HG03025 (cell line): Measurements from ENCODE around the gene B3GALNT1.
A peak's percentile ranks its signal among the peaks of the same experiment; 100 is the strongest.

ENCODE experiments used
- ATAC-seq: cut with Tn5 transposase; IDR thresholded peaks from one replicate; pipeline ENCODE4 v1.9.1; 2021; ENCODE audit warnings: mild to moderate bottlenecking, moderate library complexity; ENCODE audit not compliant: unreplicated experiment, low FRiP score

B3GALNT1 gene

DNA sequence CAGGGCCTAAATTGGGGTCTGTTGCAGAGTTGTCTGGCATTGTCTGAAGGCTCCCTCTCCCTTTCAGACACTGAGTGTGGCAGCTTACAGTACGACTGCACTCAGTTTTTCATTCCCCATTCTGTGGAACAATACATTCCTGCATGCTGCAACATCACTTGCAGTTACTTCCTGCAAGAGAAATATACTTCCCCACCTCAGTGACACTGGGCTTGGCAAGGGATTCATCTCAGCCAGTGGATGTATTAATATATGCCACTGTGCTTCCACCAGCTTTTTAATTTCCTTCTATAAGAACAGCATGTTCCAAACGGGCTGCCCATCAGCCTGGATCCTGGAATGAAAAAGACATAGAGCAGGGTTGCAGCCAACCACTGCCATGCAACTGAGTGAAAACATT is 23.1 kb downstream of the B3GALNT1 start:
- no peak for ATAC-seq

DNA sequence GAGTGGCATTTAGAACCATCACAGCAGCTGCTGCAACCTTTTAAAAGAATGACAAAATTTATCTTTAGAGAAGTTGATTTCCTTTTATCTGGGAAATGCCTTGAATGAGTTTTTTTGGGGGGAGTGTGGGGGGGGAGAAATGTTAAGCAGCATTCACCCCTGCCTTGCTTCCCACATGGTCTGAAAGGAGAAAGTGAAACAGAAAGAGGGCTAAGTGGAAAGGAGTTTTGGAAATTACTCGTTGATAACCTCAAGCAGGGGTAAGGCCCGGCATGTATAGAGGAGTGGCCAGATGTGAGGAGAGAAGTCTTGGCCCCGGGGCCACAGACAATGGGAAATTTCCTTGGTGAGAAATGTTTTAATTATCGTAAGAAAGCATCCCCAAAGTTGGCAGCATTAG is 23.5 kb downstream of the B3GALNT1 start:
- peak; percentile 70 for ATAC-seq

DNA sequence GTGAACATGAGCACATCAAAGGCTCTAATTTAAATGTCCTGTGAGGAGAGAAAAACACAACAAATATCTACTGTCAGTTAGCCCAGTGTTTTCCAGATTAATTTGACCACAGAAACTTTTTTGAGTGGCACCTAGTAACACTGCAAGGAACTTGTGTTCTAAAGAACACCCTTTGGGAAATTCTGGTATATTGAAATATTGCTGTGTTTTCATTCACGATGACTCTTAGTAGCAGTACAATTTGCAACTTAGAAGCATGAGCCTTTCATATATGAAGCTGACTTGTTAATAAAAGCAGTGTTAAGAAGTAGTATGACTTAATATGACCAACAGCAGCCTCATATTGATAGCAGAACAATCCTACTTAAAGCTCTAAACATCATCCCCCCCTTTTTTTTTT is 32.0 kb downstream of the B3GALNT1 start:
- no peak for ATAC-seq

DNA sequence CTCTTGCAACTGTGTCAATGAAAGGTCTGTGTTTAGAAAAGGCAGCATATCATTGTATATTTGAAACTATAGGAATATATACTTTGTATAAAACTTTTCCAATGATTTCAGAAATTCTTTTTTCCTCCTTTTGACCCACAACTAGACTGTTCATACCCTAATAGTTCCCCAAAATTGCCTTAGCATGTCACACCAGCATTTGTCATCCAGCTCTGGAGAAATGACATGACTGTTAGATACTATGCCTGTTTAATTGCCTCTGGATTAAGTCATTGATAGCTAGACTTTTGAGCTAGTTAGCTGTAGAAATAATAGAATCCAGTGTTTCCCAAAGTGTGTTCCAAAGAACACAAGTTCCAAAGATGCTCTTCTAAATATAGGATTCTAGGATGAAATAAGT is 32.4 kb downstream of the B3GALNT1 start:
- ATAC-seq = no peak

DNA sequence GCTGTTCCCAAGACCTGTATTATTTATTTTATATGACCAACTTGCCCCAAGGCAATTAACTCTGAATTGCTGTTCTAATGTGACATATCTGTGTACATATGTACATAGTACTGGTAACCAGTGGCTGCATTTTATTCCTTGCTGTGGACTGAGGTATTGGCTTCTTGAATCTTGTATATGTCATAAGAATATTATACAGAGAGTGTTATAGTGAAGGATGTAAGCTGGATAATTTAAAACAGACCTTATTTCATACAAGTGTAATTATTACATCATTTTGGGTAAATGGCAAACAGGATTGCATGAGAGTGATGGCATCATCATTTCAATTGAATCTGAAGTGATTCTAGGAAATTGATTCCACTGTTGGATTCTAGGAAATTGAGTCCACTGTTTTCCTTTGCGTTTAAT is 32.9 kb downstream of the B3GALNT1 start:
- ATAC-seq = no peak

DNA sequence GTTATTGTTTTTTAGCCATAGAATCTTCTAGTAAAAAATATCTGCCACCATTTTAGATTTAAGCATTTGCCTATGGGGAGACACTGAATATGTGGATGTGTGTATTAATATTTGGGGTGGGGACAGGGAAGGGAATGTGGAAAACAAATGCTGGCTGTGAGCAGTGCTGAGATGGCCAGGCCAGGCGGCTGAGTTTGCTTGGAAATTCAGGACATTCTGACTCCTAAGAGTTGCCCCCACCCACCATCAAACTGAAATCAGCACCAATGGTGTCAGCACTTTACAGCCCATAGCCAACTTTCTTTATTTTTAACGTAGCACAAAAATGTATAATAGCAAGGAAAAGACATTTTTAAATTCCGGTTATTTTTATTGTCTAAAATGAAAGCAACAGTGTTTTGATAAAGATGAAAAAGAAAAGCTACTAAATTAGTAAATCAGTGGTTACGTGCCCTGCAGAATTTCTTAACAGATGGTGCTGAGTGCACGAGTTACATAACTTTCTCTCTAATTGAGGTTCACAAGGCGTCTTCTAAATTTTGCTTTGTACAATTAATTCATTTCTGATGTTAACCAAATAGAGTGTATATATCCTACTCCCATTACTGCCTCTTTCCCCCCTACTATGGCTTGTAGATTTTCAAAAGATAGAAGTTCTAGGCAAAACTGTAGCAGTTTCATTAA is 34.0 kb downstream of the B3GALNT1 start:
- ATAC-seq = no peak

DNA sequence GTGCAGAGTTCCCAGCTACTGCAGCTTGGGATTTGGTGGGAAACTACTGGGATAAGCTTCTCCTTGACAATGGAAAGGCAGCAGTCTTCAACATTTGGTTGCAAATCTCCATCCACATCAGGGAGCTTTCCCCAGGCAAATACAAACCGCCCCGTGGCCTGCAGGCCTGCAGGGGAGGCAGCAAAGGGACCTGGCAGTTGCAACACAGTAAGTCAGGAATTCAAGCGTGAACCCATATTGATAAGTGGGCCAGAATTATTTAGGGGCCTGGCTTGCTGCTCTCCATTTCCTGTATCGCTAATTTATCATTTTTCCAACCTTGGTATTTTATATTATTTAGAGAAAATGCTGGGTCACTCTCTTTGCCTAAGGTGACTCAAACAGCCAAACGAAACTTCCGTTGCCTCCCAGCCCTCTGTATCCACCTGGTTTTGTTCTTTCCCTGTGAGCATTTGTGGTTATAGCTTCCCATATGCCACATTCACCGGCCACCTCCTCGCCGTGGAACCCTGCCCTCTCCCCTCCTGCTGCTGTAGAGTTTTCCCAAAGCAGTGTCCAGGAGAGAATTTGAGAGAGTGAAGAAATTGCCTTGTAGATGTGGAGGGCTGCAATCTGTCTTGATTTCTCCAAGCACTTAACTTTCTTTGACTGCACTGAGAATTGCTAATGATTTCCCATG is 34.8 kb downstream of the B3GALNT1 start:
- no peak for ATAC-seq

DNA sequence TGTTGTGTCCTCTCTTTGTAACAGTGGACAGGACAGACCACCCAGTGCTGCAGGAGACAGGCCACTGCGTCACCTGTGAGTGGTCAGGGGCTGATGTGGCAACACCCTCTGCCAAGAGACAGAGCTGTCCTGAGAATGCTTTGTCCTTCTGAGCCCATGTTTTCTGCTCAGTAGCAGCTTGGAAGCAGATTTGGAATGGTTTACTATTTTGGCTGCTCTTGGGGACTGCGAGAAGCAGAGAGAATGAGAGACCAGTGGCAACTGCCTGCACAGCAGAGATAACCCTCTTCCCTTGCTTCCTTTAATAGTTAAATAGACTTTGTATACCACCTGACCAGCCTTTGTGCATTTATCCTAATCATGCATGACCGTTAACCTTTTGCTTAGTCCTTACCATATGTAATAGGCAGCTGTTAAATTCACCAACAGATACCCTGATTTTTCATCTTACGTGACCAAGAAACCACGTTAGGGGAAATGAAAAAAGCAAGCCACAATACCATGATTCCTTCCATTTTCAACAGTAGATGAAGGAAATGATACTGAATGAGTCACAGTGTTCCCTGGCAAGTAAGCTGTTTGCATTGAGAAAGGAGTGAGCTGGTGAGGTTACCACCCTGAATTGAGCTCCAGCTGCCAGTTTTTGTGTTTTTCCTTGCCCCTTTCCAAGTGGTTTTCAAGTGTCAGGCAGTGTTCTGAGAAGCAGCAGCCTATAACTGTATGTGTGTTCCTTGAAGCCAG is 35.5 kb downstream of the B3GALNT1 start:
- ATAC-seq = peak; percentile 93

DNA sequence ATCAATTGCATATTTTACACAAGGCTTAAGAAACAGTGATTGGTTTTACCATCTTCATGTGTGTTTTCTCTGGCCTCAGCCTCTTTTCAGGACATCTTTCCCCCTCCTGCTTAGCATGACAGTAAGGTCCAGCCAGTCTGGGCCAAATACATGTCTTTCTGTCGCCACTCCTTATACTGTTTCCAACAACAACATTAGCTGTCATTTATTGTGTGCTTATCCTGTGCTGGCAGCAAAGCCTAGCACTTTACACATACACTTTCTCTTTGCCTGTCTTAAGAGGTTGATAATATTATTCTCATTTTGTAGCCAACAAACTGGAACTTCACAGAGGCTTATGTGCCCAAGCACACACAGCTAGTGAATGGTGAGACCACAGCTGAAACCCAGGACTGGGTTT is 37.8 kb downstream of the B3GALNT1 start:
- no peak for ATAC-seq

DNA sequence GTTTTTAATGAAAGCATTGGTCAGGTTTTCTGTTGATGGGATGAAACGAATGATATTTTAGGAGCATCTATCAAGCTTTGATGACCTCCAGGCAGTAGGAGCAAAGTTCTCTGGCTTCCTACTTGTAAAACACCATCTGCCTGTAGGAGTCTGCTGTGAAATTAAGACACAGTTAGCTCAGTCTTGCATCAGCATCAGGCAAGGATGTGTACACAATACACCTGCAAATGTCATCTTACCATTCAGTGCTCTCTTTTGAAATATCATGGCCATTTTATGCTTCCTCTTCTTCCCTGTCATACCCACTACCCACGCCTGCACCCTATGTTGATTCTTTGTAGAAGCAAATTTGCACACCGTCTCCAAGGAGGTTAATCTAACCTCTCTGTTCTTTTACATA is 38.2 kb downstream of the B3GALNT1 start:
- ATAC-seq = no peak

DNA sequence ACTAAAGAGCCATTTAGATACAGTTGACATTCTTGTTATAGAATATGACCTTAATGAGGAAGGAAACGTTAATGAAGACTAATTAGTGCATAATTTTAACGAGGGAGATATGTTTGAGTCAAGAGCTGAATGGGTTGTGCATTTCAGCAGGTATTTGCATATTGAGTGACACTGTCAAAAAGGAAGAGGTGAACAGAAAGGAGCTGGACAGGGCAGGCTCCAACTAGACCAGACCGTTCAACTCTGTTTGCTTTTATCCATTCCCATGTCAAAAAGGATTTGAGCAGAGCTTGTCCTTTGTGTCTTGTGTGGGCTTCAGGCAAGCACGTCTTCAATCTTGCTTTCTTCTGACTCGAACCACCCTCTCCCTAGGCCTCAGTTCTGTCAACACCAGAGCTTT is 40.7 kb downstream of the B3GALNT1 start:
- no peak for ATAC-seq

DNA sequence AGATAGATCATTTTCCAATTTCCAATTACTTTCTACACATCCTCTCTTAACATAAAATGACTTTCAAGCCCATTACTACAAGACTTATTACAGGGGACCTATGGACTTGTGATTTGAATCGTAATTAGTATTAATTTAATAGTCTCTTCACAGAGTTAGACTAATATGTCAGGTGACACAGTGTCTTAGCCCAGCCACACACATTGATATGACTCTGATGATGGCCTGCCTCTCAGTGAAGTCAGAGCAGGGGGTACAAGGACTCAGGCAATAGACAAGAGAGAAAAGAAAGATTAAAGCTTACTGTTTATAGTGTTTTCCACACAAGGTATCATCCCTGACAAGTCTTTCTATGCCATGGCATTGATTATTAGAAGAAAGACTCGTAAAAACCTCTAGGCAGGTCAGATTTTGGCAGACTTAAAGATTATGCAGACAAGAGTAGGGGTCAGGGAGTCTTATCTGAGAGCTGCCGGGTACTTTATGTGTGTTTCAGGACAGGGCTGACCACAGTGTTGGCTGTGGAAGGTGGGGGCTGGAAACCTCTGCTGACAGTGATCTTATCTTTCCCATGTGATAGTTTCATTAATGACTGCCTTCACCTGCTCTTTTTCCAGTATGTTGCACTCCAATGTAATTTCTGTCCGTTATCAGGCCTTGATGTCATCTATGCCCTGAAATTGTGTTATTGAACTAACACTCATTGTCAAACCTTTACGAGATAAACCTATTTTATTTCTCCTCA is 50.1 kb downstream of the B3GALNT1 start:
- no peak for ATAC-seq

DNA sequence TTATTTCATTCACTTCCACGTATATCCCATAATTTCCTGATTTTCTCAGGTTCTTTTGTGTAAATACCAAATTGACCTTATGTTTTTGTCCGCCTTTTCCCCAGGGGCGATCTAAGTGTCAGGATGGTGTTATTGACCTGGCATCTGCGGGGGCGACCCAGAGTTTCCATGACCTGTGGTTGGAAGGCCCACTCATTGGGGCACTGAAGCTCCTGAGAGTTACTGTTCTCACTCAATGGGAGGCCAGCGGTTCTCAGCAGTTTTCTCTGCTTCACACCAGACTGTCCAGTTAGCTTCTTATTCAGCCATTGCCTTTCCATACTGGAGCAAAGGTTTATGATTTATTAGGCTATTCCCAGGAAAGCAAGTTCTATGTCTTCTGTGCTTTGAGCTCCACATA is 53.3 kb downstream of the B3GALNT1 start:
- ATAC-seq = no peak

DNA sequence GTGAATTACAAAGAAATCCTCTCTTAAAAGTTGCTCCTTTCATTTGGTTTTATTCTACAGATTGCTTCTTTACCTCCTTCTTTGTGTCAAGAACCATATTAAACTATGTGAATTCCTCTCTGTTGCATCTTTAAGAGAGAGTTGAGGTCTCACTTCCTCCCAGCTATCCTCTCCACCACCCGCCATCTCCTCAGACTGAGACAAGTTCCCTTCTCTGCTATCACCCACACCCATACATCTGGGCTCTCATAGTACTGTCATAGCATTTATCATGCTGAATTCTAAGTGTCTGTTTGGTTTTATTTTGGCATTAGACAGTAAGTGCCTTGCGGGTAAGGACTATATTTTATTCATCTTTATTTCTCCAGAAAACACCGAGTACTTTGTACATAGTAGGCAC is 54.2 kb downstream of the B3GALNT1 start:
- peak; percentile 87 for ATAC-seq

DNA sequence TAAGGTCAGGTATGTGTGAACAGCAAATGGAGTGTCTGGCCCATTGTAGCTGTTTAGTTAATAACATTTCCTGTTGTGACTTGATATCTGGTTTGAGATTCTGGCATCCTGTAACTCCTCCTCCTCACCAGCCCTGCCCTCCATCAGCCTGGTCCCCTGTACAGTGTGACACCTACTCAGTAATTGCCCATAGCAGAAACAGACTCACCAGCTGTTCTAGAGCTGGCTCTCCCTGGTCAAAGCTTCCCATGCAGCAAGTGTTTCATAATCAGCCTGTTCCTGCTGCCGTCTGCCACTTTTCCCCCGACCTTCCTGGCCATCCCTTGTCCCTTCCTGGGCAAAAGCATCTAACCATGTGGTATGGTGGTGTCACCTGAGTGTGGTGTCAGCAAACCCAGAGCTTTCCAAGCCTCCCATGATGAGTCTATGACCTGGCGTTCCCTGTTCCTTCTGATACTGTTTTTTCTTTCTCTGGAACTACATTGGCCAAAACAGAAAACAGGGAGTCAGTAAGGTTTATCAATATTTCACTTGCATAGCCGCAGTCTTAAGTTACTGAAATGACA is 55.4 kb downstream of the B3GALNT1 start:
- ATAC-seq = no peak

DNA sequence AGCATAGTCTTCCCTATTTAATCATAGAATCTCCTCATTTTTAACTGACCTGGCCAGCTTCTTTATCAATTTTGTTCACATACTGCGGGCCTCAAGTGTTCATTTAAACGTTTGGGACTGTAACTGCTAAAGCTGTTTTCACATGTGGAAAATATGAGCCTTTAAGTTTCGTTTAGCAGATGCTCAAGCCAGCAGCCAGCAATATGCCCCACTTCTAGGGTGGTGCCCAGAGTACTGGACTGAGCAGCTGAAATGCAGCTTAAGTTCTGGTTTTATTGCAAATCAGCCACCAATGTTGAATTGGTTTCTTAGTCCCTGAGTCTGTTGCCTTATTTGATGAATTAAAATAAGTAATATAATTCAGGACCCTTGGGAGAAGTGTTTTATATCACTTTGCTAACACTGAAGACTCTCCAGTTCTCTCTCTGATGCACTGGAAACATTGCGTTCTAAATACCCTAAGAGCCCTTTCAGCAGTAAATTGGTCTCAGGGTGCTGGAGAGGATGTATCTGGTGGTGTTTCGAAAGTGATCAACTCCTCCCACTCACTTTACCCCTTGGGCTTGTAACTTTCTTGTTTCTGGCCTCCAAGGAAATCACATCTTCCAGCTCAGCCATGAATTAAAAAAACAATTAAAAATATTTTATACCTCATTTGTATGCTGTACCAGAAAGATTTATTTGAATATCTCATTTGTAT is 61.7 kb downstream of the B3GALNT1 start:
- peak; percentile 88 for ATAC-seq

DNA sequence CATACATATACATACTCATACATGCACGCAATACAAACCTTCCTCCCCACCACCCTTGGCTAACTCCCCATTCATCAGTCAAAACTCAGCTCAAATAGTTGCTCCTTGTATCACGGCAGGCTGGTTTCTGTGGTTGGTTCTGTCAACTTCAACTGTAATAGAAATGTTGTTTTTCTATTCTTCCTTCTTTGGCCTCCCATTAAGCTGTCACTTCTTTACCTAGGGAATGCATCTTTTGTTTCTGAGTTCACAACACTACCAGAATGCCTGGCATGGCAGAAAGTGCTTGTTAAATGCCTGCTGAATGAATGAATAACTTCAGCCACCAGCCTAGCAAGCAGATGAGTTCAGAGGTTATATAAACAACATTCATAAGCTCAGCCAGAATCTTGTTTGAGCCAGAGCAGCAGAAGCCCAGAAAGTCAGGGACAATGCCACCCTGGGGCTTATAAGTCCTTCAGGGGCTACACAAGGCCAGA is 63.1 kb downstream of the B3GALNT1 start:
- ATAC-seq = peak; percentile 46

DNA sequence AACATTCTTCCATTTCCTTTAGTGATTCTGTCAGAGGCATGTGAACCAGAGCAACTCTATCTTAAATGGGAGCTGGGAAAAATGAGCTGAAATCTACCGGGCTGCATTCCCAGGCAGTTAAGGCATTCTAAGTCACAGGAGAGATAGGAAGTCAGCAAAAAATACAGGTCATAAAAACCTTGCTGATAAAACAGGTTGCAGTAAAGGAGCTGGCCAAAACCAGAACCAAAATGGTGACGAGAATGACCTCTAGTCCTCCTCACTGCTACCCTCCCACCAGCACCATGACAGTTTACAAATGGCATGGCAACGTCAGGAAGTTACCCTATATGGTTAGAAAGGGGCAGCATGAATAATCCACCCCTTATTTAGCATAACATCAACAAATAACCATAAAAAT is 66.4 kb downstream of the B3GALNT1 start:
- no peak for ATAC-seq

DNA sequence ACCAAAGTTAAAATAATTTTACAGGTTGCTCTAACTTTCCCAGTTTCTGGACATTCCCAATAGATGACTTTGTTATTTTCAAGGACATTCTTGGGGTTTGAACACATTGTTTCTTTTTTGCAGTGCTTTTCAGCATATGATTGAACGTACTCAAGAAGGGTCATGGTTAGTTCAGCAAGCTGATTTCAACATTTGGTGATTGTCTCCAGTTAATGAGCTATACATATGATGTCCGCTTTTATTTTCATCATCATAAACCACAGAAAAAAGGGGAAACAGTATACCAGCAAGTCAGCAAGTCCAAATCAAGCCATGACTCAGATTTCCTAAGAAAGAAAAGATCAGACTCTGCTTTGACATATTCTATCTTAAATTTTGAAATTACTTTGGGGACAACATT is 69.4 kb downstream of the B3GALNT1 start:
- no peak for ATAC-seq
